ENCODE measurements around the gene HLA-DQB1.
"Not testable (repeated sequence)": the region's sequence is repeated elsewhere in the genome, so short reads cannot be mapped to it uniquely, and the experiment has no call there.

GRCh38 chr6:32705164-32705563, 38.7 kb upstream of the HLA-DQB1 start:
- not testable (repeated sequence) for TF ChIP-seq CTCF (conservative IDR thresholded peaks at IDR 0.05; ENCODE audit: low read depth, low read length); EZH2 (IDR thresholded peaks at IDR 0.05; ENCODE audit: low read length, unreplicated experiment)

Data from PC-3 (cell line).